HCT116 (cell line): ENCODE measurements around the gene SULT2B1.

ENCODE experiments used
- TCF7L2 ChIP-seq: IDR thresholded peaks from 2 replicates; pipeline ENCODE4 v1.7.0; 2011; ENCODE audit warnings: borderline replicate concordance, inconsistent platforms; ENCODE audit not compliant: insufficient read depth, insufficient read length; ENCODE audit errors: extremely low read depth
- TF ChIP-seq, protein P1 (sequence below), 3 experiments: fragments of 200-600 bp in 1 of 3; sonication (generic) in 1 of 3; IDR thresholded peaks in 2 of 3; conservative IDR thresholded peaks in 1 of 3; 2 replicates each; pipeline ENCODE4 v1.5.1; 2012 to 2017; ENCODE audit warnings: low read depth in 2 of 3, low read length in 2 of 3, antibody characterized with exemption in 1 of 3, borderline replicate concordance in 1 of 3, control low read depth in 1 of 3, mild to moderate bottlenecking in 1 of 3, mixed read lengths in 1 of 3, mixed run types in 1 of 3, moderate library complexity in 1 of 3; ENCODE audit not compliant: insufficient read depth in 1 of 3

DNA sequence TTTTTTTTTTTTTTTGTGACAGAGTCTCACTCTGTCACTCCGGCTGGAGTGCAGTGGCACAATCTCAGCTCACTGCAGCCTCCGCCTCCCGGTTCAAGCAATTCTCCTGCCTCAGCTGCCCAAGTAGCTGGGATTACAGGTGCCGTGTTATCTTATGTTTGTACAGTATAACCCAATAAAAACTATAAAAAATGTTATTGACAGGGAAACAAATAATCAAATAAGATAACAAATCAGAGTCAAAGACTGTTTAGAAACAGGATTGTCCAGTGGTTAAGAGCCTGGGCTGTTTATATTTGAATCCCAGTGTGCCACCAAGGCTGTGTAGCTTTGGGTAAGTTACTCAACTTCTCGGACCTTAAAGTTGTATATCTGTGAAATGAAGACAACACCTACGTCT lies 21.2 kb upstream of the SULT2B1 start:
- TF ChIP-seq, protein P1, sequence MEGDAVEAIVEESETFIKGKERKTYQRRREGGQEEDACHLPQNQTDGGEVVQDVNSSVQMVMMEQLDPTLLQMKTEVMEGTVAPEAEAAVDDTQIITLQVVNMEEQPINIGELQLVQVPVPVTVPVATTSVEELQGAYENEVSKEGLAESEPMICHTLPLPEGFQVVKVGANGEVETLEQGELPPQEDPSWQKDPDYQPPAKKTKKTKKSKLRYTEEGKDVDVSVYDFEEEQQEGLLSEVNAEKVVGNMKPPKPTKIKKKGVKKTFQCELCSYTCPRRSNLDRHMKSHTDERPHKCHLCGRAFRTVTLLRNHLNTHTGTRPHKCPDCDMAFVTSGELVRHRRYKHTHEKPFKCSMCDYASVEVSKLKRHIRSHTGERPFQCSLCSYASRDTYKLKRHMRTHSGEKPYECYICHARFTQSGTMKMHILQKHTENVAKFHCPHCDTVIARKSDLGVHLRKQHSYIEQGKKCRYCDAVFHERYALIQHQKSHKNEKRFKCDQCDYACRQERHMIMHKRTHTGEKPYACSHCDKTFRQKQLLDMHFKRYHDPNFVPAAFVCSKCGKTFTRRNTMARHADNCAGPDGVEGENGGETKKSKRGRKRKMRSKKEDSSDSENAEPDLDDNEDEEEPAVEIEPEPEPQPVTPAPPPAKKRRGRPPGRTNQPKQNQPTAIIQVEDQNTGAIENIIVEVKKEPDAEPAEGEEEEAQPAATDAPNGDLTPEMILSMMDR (IDR thresholded peaks at IDR 0.05 in 2 of 3, conservative IDR thresholded peaks at IDR 0.05 in 1 of 3; ENCODE audit: borderline replicate concordance in 1 of 3, insufficient read depth in 1 of 3, low read depth in 2 of 3, low read length in 2 of 3) = no peak
- TF ChIP-seq TCF7L2 = no peak
